HG03439 (cell line): ENCODE measurements around the gene PIGBOS1.

Source experiments
- ATAC-seq: cut with Tn5 transposase; IDR thresholded peaks from one replicate; pipeline ENCODE4 v1.9.1; 2021; ENCODE audit warnings: mild to moderate bottlenecking, moderate library complexity; ENCODE audit not compliant: unreplicated experiment

PIGBOS1 gene

GRCh38 chr15:55268176-55268695 is 50.7 kb downstream of the PIGBOS1 start:
- ATAC-seq = no peak

- no peak for ATAC-seq
Observed at GRCh38 chr15:55267401-55268175, 51.3 kb downstream of the PIGBOS1 start.
